Measurements from ENCODE around the gene TBC1D1. TPM values are rescaled to one million over a fixed set of nuclear protein-coding genes. Genes with fewer than 3 reads are reported as not detected.
A peak's percentile ranks its signal among the peaks of the same experiment; 100 is the strongest.

TBC1D1 gene
- total and polyA plus RNA-seq, 3 experiments from 2014 or later: 26.7 to 76.1 (median 73.1) TPM

- Histone ChIP-seq H3K27ac (ENCODE audit: low read depth, low read length) (peak overlapping the region; percentile 61), H3K27me3 (ENCODE audit: insufficient read depth, low read length, poor library complexity, severe bottlenecking) (no peaks in the 10 kb centered on the region), H3K4me3 (ENCODE audit: low read length) (no peak overlapping the region), H3K36me3 (ENCODE audit: insufficient read depth, low read length) (no peaks in the 10 kb centered on the region), H3K9me3 (ENCODE audit: low read length) (no peaks in the 10 kb centered on the region), H3K4me1 (ENCODE audit: insufficient read depth, low read length) (peaks cover 13% of the 10 kb centered on the region)
- H3K4me1 Mint-ChIP-seq: peaks cover 25 to 40% (median 33%) of the 10 kb centered on the region in 3 donors
- ChIA-PET CTCF (interaction anchor here (1.0 to 1.9 kb wide), 6 partner anchors 9 to 173 kb away, joined by 3 to 6 read pairs (median 4); partner anchors contain the start of gene TBC1D1), POLR2A (no interaction called here)
- peak overlapping the region; percentile 73 to 89 (median 78) for H3K4me3 Mint-ChIP-seq
- DNase-seq: peak; percentile 73 to 88 (median 79)
- H3K9me3 Mint-ChIP-seq: no peaks in the 10 kb centered on the region
- H3K36me3 Mint-ChIP-seq: no peaks in the 10 kb centered on the region
- peak overlapping the region; percentile 33 to 89 (median 76) for H3K27ac Mint-ChIP-seq
- H3K27me3 Mint-ChIP-seq: no peaks in the 10 kb centered on the region
Measured at GRCh38 chr4:37976991-37977470, 86.1 kb downstream of the TBC1D1 start.

- no peaks in the 10 kb centered on the region for H3K9me3 Mint-ChIP-seq
- peak; percentile 67 to 83 (median 70) for DNase-seq
- H3K4me1 ChIP-seq (ENCODE audit: insufficient read depth, low read length): peaks cover 17% of the 10 kb centered on the region
- no peaks in the 10 kb centered on the region for H3K27me3 ChIP-seq (ENCODE audit: insufficient read depth, low read length, poor library complexity, severe bottlenecking)
- ChIA-PET POLR2A (no interaction called here), CTCF (interaction anchor here (0.6 to 1.9 kb wide), 10 partner anchors 10 to 376 kb away, joined by 3 to 6 read pairs (median 4); partner anchors contain the start of gene TBC1D1)
- no peaks in the 10 kb centered on the region for H3K36me3 Mint-ChIP-seq
- H3K4me3 ChIP-seq (ENCODE audit: low read length): peak overlapping the region; percentile 72
- H3K4me1 Mint-ChIP-seq: peaks cover 31 to 46% (median 39%) of the 10 kb centered on the region in 3 donors
- H3K9me3 ChIP-seq (ENCODE audit: low read length): no peaks in the 10 kb centered on the region
- no peaks in the 10 kb centered on the region for H3K27me3 Mint-ChIP-seq
- H3K27ac Mint-ChIP-seq: peak overlapping the region; percentile 47 to 96 (median 90)
- H3K27ac ChIP-seq (ENCODE audit: low read depth, low read length): peak overlapping the region; percentile 61
- H3K36me3 ChIP-seq (ENCODE audit: insufficient read depth, low read length): no peaks in the 10 kb centered on the region
- peak overlapping the region; percentile 84 to 95 (median 87) for H3K4me3 Mint-ChIP-seq
Measured at GRCh38 chr4:37977471-37978247, 86.8 kb downstream of the TBC1D1 start.

GRCh38 chr4:37978248-37978924, 87.5 kb downstream of the TBC1D1 start:
- Histone ChIP-seq H3K9me3 (ENCODE audit: low read length) (no peaks in the 10 kb centered on the region), H3K36me3 (ENCODE audit: insufficient read depth, low read length) (no peaks in the 10 kb centered on the region), H3K27ac (ENCODE audit: low read depth, low read length) (peak overlapping the region; percentile 61), H3K4me3 (ENCODE audit: low read length) (peak overlapping the region; percentile 72), H3K4me1 (ENCODE audit: insufficient read depth, low read length) (peaks cover 17% of the 10 kb centered on the region), H3K27me3 (ENCODE audit: insufficient read depth, low read length, poor library complexity, severe bottlenecking) (no peaks in the 10 kb centered on the region)
- Mint-ChIP-seq H3K27ac (peak overlapping the region; percentile 47 to 96 (median 90)), H3K27me3 (no peaks in the 10 kb centered on the region), H3K36me3 (no peaks in the 10 kb centered on the region), H3K4me1 (peaks cover 33 to 49% (median 42%) of the 10 kb centered on the region in 3 donors), H3K9me3 (no peaks in the 10 kb centered on the region), H3K4me3 (peak overlapping the region; percentile 84 to 95 (median 87))
- ChIA-PET POLR2A (no interaction called here), CTCF (interaction anchor here (0.6 to 1.9 kb wide), 10 partner anchors 10 to 377 kb away, joined by 3 to 6 read pairs (median 4); partner anchors contain the start of gene TBC1D1)
- DNase-seq: peak in 1 of 5 donors; percentile 14

GRCh38 chr4:37980246-37980645, 89.4 kb downstream of the TBC1D1 start:
- H3K4me3 ChIP-seq (ENCODE audit: low read length): no peak overlapping the region
- Mint-ChIP-seq H3K27me3 (no peaks in the 10 kb centered on the region), H3K9me3 (no peaks in the 10 kb centered on the region), H3K27ac (peak overlapping the region in 1 of 8 donors; percentile 65), H3K4me1 (peaks cover 33 to 49% (median 46%) of the 10 kb centered on the region in 3 donors), H3K4me3 (peak overlapping the region in 1 of 7 donors; percentile 57), H3K36me3 (no peaks in the 10 kb centered on the region)
- H3K4me1 ChIP-seq (ENCODE audit: insufficient read depth, low read length): peaks cover 17% of the 10 kb centered on the region
- H3K9me3 ChIP-seq (ENCODE audit: low read length): no peaks in the 10 kb centered on the region
- no peak overlapping the region for H3K27ac ChIP-seq (ENCODE audit: low read depth, low read length)
- ChIA-PET CTCF (no interaction called here), POLR2A (no interaction called here)
- H3K36me3 ChIP-seq (ENCODE audit: insufficient read depth, low read length): no peaks in the 10 kb centered on the region
- DNase-seq: no peak
- H3K27me3 ChIP-seq (ENCODE audit: insufficient read depth, low read length, poor library complexity, severe bottlenecking): no peaks in the 10 kb centered on the region

GRCh38 chr4:37981425-37981824, 90.5 kb downstream of the TBC1D1 start:
- Mint-ChIP-seq H3K27ac (peak overlapping the region in 3 of 8 donors; percentile 9 to 48 (median 23)), H3K27me3 (no peaks in the 10 kb centered on the region), H3K36me3 (no peaks in the 10 kb centered on the region), H3K4me1 (peaks cover 39 to 53% (median 46%) of the 10 kb centered on the region in 3 donors), H3K9me3 (no peaks in the 10 kb centered on the region), H3K4me3 (peak overlapping the region in 2 of 7 donors; percentile 2 to 61)
- ChIA-PET POLR2A (no interaction called here), CTCF (no interaction called here)
- H3K27me3 ChIP-seq (ENCODE audit: insufficient read depth, low read length, poor library complexity, severe bottlenecking): no peaks in the 10 kb centered on the region
- no peaks in the 10 kb centered on the region for H3K9me3 ChIP-seq (ENCODE audit: low read length)
- DNase-seq: no peak
- no peak overlapping the region for H3K27ac ChIP-seq (ENCODE audit: low read depth, low read length)
- H3K36me3 ChIP-seq (ENCODE audit: insufficient read depth, low read length): no peaks in the 10 kb centered on the region
- H3K4me3 ChIP-seq (ENCODE audit: low read length): no peak overlapping the region
- H3K4me1 ChIP-seq (ENCODE audit: insufficient read depth, low read length): peaks cover 17% of the 10 kb centered on the region

- no peaks in the 10 kb centered on the region for H3K36me3 Mint-ChIP-seq
- no peak for DNase-seq
- POLR2A ChIA-PET: no interaction called here
- H3K4me3 ChIP-seq (ENCODE audit: low read length): no peak overlapping the region
- H3K27me3 Mint-ChIP-seq: no peaks in the 10 kb centered on the region
- H3K4me1 Mint-ChIP-seq: peaks cover 40 to 55% (median 42%) of the 10 kb centered on the region in 3 donors
- H3K9me3 Mint-ChIP-seq: no peaks in the 10 kb centered on the region
- H3K4me3 Mint-ChIP-seq: peak overlapping the region in 5 of 7 donors; percentile 2 to 63 (median 55)
- peak overlapping the region in 5 of 8 donors; percentile 9 to 66 (median 23) for H3K27ac Mint-ChIP-seq
- H3K27me3 ChIP-seq (ENCODE audit: insufficient read depth, low read length, poor library complexity, severe bottlenecking): no peaks in the 10 kb centered on the region
- CTCF ChIA-PET: no interaction called here
- H3K27ac ChIP-seq (ENCODE audit: low read depth, low read length): no peak overlapping the region
- no peaks in the 10 kb centered on the region for H3K36me3 ChIP-seq (ENCODE audit: insufficient read depth, low read length)
- peaks cover 17% of the 10 kb centered on the region for H3K4me1 ChIP-seq (ENCODE audit: insufficient read depth, low read length)
- H3K9me3 ChIP-seq (ENCODE audit: low read length): no peaks in the 10 kb centered on the region
Measured at GRCh38 chr4:37981844-37982720, 91.2 kb downstream of the TBC1D1 start.

GRCh38 chr4:37982736-37983135, 91.9 kb downstream of the TBC1D1 start:
- Histone ChIP-seq H3K9me3 (ENCODE audit: low read length) (no peaks in the 10 kb centered on the region), H3K27ac (ENCODE audit: low read depth, low read length) (no peak overlapping the region), H3K27me3 (ENCODE audit: insufficient read depth, low read length, poor library complexity, severe bottlenecking) (no peaks in the 10 kb centered on the region), H3K36me3 (ENCODE audit: insufficient read depth, low read length) (no peaks in the 10 kb centered on the region), H3K4me1 (ENCODE audit: insufficient read depth, low read length) (peaks cover 17% of the 10 kb centered on the region), H3K4me3 (ENCODE audit: low read length) (no peak overlapping the region)
- Mint-ChIP-seq H3K9me3 (no peaks in the 10 kb centered on the region), H3K36me3 (peaks cover 0 to 1% (median 1%) of the 10 kb centered on the region in 3 donors), H3K4me3 (no peak overlapping the region), H3K27ac (no peak overlapping the region), H3K4me1 (peaks cover 40 to 62% (median 47%) of the 10 kb centered on the region in 3 donors), H3K27me3 (no peaks in the 10 kb centered on the region)
- ChIA-PET CTCF (no interaction called here), POLR2A (no interaction called here)
- no peak for DNase-seq

Measured in CD8-positive, alpha-beta memory T cell (primary cell).